Islet of Langerhans (tissue), 1 donor: ENCODE data around the gene DLX6.
"Not testable (repeated sequence)": the region's sequence is repeated elsewhere in the genome, so short reads cannot be mapped to it uniquely, and the experiment has no call there.

Experiments used
- FAIRE-seq: peaks from one replicate; lab custom pipeline; 2011; peaks lifted over from hg19 to GRCh38; lab: Jason Lieb, UNC

Gene DLX6

DNA sequence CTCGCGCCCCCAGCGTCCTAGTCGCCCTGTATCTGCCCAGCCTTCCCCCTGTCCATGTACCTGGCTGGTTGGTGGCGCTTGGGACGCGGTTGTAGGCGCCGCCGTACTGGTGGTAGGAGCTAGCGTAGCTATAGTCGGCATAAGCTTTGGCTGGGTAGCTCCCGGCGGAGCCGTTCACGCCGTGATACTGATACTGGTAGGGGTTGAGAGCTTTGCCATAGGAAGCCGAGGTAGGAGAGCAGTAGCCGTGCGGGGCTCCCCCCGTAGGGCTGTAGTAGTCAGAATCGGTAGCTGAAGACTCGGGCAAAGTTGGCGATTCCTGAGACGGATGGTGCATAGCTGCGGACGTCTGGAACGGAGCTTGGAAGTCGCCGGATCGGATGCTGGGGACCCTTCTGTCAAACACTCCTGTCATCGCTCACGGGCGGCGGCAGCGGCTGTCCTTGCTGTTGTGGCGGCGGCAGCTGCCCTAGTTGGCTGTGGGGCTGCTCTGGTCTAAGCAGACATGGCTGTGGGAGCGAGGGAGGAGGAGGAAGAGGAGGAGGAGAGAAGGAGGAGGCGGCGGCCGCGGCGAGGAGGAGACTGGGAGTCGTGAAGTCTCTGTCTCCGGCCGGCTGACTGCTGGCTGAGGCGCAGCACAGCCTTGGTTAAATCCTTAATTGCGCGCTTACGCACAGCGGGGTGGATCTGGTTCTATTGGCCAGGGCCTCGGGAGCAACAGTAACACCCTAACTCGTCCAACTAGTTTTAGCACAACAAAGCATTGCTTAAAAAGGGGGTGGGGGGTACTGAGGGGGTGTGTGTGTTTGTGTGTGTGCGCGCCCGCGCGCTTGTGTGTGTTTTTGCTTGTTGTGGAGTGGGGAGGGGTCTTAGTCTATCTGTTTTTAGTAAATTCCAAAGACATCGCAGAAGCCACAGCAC is 19.1 kb downstream of the DLX6 start, which contains the start of gene DLX5:
Gene DLX5, minus strand, starts transcription at position 623 of the 921 bp plus-strand sequence. Its CDS starts 208 bp downstream, at position 415.
- FAIRE-seq, result no peak

- FAIRE-seq, result no peak
Measured at GRCh38 chr7:97025130-97025499, 19.8 kb downstream of the DLX6 start.

DNA sequence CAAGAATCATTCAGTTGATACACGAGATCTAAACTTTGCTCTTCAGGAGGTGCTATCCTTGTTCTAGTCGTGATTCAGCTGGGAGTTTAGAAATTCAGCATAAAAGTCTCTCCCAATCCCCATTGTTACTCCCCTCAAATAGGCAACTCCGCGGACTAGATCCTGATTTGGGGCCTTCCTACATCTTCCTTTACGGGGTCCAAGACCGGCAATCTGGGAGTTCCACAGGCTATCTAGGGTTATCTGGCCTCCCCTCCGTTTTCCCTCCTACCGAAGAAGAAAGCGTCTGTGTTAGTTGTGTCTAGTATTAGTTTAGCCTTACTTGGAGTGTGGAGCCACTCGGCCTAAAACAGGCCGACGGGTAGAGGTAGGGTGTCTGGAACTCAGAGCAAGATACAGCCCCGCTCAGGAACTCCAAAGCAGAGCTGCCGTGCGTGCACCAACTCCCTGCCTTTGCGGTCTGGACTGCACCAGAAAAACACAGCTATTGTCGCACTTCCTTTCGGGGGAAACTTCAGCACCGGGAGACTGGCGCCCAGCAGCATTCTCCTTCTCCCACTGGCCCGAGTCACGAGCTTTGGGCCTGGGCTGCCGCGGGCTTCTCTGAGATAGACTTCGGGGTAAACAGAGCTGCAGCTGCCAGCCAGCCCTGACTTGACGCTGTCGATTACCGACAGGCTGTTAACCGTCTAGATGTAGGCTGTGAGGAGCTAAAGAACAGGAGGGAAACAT is 20.8 kb downstream of the DLX6 start:
- no peak for FAIRE-seq

DNA sequence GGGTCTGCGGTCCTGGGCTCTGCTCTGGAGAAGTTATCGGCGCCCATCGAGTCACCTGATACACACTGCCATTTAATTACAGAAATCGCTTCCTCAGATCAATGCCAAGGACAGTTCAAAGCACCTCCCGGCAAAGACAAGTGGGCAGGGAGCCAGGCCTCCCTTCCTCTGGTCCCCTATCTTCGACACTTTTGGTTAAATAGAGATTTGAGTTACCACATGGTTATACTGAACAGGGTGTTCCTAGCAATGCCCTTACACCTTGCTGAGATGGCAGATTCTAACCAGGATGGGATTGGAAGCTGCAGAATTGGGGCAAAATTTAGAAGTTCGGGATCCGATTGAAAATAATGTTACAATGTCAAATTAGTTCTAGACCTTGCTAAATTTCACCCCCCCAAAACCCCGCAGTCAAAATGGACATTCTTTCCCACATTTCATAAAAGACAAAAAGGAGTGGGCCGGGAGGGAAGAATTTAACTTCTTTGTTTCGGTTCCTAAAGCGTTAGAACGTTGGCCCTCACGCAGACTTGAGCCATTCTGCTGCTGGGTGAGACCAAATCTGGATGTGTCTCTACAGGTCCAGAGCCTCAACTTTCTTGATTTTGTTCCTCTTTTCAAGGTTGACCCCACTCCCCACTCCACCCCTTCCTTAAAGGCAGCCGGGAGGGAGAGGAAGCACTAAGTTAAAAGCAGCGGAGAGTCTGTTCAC is 21.5 kb downstream of the DLX6 start:
- FAIRE-seq, result no peak

DNA sequence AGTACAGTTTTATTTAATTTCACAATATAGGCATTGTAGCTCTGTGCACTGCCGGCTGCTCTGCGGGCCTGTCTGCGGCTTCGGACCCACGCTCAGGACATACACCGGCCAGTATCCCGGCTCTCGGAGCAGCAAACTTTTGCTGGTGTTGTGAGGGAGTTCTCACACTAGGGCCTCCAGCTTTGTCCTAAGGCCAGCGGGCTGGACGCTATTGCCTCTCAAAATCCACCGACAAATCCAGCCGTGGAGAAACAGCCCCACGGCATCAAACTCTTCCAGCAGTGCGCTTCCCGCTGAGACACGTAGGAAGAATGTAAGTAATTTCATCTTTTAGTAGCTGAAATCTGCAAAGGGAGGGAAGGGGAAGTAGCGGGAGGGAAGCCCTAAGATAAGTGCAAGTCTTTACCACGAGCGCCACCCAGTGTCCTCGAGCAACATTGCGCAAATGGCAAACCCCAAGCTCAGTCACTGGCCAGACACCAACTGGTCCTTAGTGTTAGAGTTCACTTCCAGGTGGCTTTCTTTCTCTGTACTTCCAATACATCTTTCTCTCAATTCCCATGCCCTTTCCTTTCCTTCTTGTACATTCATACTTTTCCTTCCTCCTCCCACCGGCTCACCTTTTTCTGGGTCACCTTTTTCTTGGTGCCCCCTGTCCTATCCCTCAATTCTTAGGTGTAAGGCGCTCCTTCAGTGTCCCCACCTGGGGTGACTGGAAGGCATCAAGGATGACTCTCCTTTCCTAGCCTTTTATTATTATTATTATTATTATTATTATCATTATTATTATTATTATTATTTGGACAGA is 22.3 kb downstream of the DLX6 start:
- peak; percentile 88 for FAIRE-seq

DNA sequence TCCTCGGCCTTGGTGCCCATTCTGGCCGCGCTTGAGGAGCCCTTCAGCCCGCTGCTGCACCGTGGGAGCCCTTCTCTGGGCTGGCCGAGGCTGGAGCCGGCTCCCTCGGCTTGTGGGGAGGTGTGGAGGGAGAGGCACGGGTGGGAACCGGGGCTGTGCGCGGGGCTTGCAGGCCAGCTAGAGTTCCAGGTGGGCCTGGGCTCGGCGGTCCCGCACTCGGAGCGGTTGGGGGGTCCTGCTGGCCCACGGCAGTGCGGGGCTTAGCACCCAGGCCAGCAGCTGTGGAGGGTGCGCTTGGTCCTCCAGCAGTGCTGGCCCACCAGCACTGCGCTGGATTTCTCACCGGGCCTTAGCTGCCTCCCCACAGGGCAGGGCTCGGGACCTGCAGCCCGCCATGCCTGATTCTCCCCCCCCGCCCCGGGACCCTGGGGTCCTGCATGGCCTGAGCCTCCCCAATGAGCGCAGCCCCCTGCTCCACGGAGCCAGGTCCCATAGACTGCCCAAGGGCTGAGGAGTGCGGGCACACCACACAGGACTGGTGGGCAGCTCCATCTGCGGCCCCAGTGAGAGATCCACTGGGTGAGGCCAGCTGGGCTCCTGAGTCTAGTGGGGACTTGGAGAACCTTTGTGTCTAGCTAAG is 29.0 kb downstream of the DLX6 start:
- FAIRE-seq, result not testable (repeated sequence)

- FAIRE-seq, result no peak
Measured at GRCh38 chr7:97039374-97040065, 34.2 kb downstream of the DLX6 start.

DNA sequence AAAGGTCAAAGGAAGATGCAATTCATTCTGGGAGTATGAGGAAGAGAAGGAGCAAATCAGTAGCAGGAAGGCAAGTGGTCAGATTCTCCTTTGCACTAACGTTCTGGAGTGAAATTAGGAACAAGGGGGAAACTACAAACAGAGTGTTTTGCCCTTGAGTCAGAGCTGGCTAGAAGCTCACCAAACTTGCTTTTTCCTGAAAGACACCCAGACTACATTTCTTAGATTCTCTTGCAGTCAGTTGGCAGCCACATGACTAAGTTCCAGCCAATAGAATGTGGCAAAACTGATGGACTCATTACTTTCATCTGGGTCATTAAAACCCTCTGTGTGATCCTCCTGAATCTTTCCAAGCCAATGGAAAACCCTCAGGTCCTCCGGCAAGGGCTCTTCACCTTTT is 37.9 kb downstream of the DLX6 start:
- FAIRE-seq, result no peak
